Activated naive CD4-positive, alpha-beta T cell treated with anti-CD3 and anti-CD28 coated beads, Interleukin-2, amount 10 ng/mL, durations not matched to agents 7 days and 5 days (primary cell): ENCODE measurements around the gene SHISA8.

Experiments
- CTCF ChIA-PET: fragments of 350-600 bp; sonication (Branson Sonifier 250); formaldehyde crosslinking; loops from one replicate; lab custom pipeline; 2021; ENCODE audit warnings: antibody characterized with exemption; lab: Charles Lee
- DNase-seq: peaks from one replicate; pipeline ENCODE4 v3.0.0-alpha.2; 2020
- H3K27ac Mint-ChIP-seq: one replicate; pipeline ENCODE4 v1.8.0; 2021; ENCODE audit warnings: mild to moderate bottlenecking, moderate library complexity, mixed read lengths
- H3K27me3 Mint-ChIP-seq: one replicate; pipeline ENCODE4 v1.8.0; 2021; ENCODE audit warnings: mild to moderate bottlenecking, mixed read lengths
- H3K36me3 Mint-ChIP-seq: one replicate; pipeline ENCODE4 v1.8.0; 2021; ENCODE audit warnings: mixed read lengths
- H3K4me1 Mint-ChIP-seq: one replicate; pipeline ENCODE4 v1.8.0; 2021; ENCODE audit warnings: mixed read lengths
- H3K4me3 Mint-ChIP-seq: one replicate; pipeline ENCODE4 v1.8.0; 2021; ENCODE audit warnings: mild to moderate bottlenecking, moderate library complexity, mixed read lengths
- H3K9me3 Mint-ChIP-seq: one replicate; pipeline ENCODE4 v1.8.0; 2021; ENCODE audit warnings: mixed read lengths

Gene SHISA8

DNA sequence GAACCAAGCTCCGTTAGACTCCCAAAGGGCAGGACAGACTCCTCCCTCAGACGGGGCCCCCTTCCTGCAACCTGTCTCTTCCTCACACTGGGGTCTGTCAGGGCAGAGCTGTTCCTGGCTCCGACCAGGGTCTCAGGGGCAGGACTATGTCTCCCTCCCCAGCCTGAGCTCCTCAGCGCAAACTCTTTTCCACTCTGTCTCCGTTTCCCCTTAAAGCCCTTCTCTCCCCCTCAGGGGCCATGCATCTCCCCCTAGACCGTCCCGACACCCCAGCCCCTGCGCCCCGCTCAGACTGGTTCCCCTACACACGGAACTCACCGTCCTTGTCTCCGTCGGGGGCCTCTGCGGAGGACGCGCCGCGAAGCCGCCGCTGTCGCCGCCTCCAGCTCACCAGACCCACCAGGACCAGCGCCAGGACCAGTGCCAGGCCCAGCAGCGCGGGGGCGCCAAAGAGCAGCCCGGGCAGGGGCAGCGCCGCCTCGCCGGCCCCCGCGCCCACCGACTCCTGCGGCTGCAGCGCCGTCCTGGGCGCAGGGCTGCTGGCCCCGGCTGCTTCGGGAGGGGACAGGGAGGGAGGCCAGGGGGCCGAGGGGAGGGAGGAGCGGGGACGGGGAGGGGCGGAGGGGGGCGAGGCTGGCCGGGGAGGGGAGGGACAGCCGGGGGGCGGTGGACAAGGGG is 11.0 kb upstream of the SHISA8 start:
- H3K27me3 Mint-ChIP-seq = peaks cover 69% of the 10 kb centered on the region
- H3K4me1 Mint-ChIP-seq = peaks cover 8% of the 10 kb centered on the region
- no peaks in the 10 kb centered on the region for H3K36me3 Mint-ChIP-seq
- peak overlapping the region; percentile 60 for H3K4me3 Mint-ChIP-seq
- CTCF ChIA-PET = interaction anchor here (0.6 to 2.0 kb wide), 11 partner anchors 9 to 518 kb away, joined by 3 to 24 read pairs (median 4); partner anchors contain the start of gene CENPM
- H3K9me3 Mint-ChIP-seq = no peaks in the 10 kb centered on the region
- no peak overlapping the region for H3K27ac Mint-ChIP-seq
- DNase-seq = peak; percentile 85

DNA sequence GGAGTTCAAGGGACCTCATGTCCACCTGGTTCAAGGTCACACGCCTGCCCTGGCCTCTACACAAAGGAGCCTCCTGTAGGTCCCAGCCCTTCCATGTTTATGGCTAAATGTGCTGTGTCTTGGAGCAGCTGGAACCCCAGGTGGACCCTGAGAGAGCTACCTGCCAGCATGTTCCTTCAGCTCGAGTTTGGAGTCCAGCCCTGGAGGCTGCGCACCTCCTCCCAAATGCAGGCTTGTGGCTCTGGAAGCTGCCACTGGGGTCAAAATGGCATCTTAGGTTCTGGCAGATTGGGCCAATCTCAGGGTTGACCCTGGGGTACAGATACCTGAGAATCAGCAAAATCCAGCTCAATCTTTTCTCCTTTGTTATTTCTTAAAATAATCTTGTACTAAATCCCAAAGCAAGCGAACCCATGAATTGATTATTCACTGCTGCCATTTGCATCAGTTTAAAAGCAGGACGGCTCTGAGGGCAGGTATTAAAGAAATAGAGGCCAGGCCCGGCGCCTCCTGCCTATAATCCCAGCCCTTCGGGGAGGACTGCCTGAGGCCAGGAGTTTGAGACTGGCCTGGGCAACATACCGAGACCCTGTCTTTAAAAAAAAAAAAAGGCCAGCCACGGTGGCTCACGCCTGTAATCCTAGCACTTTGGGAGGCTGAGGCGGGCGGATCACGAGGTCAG is 8.9 kb upstream of the SHISA8 start:
- no peak overlapping the region for H3K27ac Mint-ChIP-seq
- no peak overlapping the region for H3K4me3 Mint-ChIP-seq
- H3K27me3 Mint-ChIP-seq = peaks cover 90% of the 10 kb centered on the region
- no peaks in the 10 kb centered on the region for H3K9me3 Mint-ChIP-seq
- no peaks in the 10 kb centered on the region for H3K36me3 Mint-ChIP-seq
- DNase-seq = no peak
- CTCF ChIA-PET = interaction anchor here (1.2 to 1.3 kb wide), 2 partner anchors 17 to 77 kb away, joined by 3 to 7 read pairs; no protein-coding TSS in a partner anchor
- H3K4me1 Mint-ChIP-seq = peaks cover 16% of the 10 kb centered on the region

DNA sequence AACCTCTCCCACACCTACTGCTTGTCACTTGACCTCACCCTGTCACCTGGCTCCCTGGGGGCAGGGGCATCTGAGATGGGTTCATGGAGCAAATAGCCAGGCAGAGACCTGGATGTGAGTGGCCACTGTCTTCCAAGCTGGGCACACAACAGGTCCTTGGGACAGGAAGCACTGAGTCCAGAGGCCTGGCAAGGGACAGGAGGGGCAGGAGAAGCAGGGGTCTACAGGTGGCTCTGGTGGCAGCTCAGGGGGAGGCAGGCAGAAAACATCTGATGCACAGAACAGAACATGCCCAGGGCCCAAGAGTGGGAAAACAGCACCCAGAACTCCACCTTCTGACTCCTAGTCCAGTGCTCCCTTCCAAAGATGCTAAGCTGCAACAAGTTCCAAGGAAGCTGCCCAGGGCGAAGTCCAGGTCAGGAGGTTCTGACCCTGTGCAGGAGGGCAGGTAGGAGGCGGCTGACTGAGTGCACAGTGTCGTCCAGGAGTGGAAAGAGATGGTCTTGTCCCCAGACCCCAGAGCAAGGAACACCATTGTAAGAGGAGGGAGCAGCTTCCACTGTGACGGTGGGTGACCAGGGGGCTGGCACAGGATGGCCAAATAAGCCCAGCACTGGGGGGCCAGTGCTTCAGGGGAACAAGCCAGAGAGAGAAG is 8.2 kb upstream of the SHISA8 start:
- H3K27ac Mint-ChIP-seq = no peak overlapping the region
- CTCF ChIA-PET = interaction anchor here (1.3 kb wide), 1 partner anchor 18 kb away, joined by 7 read pairs; no protein-coding TSS in a partner anchor
- no peak overlapping the region for H3K4me3 Mint-ChIP-seq

DNA sequence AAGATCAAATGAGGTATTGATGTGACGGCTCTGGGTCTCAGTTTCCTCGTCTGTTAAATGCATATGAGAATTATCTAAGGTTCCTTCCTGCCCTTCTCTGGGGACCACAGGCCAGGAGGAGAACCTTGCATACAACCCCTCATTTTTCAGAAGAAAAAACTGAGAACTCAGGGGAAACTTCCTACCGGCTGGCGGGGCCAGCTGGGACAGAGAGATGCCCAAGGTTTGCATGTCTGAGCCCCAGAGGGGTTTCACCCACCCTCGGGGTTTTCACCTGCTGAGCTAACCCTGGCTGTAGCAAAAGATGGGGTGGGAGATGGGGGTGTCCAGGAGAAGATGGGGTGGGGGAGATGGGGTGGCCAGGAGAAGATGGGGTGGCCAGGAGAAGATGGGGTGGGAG is 7.5 kb upstream of the SHISA8 start:
- H3K4me1 Mint-ChIP-seq = peaks cover 21% of the 10 kb centered on the region
- H3K27me3 Mint-ChIP-seq = peaks cover 93% of the 10 kb centered on the region
- H3K9me3 Mint-ChIP-seq = no peaks in the 10 kb centered on the region
- H3K36me3 Mint-ChIP-seq = no peaks in the 10 kb centered on the region
- H3K27ac Mint-ChIP-seq = no peak overlapping the region
- H3K4me3 Mint-ChIP-seq = no peak overlapping the region
- CTCF ChIA-PET = interaction anchor here (1.3 kb wide), 1 partner anchor 18 kb away, joined by 7 read pairs; no protein-coding TSS in a partner anchor
- no peak for DNase-seq

More for the DNA sequence above, 8.2 kb upstream of the SHISA8 start:
- DNase-seq = no peak
- Mint-ChIP-seq H3K4me1 (peaks cover 18% of the 10 kb centered on the region), H3K27me3 (peaks cover 93% of the 10 kb centered on the region), H3K36me3 (no peaks in the 10 kb centered on the region), H3K9me3 (no peaks in the 10 kb centered on the region)

DNA sequence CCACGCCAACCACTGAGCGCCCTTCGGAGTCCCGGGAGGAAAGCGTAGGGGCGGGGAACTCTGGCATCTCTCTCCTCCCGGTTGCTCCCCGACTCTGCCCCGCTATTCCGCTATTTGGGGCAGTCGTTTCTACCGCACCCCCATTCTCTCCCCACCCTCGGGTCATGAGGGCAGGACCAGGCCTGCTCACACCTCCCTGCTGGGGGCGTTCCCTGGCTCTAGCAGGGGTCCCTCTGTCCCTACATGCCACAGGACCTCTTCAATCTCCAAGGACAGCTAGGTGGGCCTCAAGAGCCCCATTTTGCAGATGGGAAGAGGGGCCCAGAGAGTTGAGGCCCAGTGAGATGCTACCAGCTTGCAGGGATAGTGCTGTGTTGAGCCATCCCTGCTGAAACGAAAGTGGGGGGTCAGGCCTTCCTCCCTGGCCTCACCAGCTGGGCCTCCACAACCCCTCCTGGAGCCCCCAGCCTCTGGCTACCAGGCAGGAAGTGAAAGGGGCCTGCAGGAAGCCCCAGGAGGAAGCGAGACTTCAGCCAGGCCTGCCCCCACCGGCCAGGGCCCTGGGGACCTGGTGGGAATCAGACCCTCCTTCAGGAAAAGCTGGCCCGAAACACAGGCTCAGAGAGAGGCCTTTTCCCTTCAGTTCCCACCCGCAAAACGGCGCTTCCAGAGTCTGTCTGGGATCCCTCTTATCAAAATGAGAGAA is 5.5 kb upstream of the SHISA8 start:
- CTCF ChIA-PET = no interaction called here
- Mint-ChIP-seq H3K4me3 (peak overlapping the region; percentile 28), H3K36me3 (no peaks in the 10 kb centered on the region)

DNA sequence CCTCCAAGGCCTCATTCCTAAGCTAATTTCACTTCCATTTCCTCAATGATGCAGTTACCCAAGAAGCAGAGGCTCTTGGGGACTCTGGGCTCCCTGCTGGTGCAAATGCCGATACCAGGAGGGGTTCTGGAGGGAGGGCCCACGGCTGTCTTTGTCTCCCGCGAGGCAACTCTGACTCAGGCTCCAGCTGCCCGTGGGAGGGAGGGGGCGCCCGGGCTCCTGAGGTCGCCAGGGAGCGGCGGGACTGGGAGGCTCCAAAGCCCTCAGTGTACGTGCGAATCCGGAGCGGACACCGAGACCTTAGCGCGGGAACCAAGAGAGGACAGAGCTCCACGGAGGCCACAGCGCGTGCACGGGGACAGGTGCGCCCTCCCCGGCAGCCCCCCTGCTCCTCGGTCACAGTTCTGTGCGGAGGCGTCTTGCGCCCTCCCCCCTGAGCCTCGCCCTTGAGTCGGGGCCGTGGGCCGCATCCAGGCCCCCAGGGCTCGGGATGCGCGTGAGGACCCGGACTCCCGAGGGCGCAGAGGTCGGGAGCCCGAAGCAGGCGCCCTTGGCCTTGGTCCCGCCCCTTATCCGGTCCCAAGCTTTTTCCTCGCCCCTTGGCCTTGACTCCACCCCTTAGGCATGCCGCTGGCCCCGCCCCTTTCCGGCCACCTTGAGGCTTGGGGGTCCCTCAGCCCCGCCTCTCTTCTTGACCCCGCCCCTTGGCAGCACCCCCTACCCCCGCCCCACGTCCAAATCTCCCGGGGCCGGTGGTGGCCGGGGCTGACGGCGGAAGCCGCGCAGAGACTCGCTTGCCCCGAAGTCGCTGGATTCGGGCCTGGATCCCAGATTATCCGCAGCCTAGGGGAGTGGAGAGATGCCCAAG is 4.7 kb upstream of the SHISA8 start:
- Mint-ChIP-seq H3K9me3 (no peaks in the 10 kb centered on the region), H3K36me3 (no peaks in the 10 kb centered on the region), H3K27ac (peak overlapping the region; percentile 58), H3K4me3 (peak overlapping the region; percentile 52), H3K27me3 (peaks cover 95% of the 10 kb centered on the region), H3K4me1 (peaks cover 22% of the 10 kb centered on the region)
- CTCF ChIA-PET = interaction anchor here (1.0 kb wide), 1 partner anchor 222 kb away, joined by 3 read pairs; no protein-coding TSS in a partner anchor
- DNase-seq = peak; percentile 56

More for the DNA sequence above, 5.5 kb upstream of the SHISA8 start:
- Mint-ChIP-seq H3K4me1 (peaks cover 20% of the 10 kb centered on the region), H3K9me3 (no peaks in the 10 kb centered on the region), H3K27me3 (peaks cover 97% of the 10 kb centered on the region), H3K27ac (no peak overlapping the region)
- no peak for DNase-seq

DNA sequence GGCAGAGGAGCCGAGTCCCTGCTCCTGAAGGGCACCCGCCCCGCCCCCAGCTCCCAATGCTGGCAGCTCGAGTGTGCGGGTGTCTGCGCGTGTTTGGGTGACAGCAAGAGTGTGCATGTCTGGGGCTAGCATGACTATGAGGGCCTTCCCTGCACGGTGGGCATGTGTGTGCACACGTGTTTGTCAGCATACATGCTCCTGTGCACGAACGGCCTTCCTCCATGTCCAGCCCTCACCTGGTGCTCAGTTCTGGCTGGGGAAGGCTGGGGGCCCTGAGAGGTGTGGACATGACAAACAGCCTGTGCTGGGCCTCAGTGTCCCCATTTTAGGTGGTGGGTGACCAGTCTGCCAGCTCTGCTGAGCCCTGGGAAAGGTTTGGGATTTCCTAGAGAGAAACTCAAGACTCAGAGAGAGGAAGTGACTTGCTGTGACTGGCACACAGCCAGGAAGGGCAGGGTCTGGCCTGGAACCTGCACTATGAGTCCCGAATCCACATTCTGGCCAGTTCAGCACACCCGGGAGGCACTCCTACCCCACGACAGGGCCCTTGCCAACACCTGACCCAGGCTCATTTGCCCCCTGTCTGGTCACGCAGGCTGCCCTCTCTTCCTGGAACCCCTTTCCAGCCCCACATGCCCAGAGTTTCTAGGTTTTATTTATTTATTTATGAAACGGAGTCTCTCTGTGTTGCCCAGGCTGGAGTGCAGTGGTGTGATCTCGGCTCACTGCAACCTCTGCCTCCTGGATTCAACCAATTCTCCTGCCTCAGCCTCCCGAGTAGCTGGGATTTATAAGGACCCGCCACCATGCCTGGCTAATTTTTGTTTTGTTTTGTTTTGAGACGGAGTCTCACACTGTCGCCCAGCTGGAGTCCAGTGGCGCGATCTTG is 3.3 kb upstream of the SHISA8 start:
- Mint-ChIP-seq H3K4me1 (peaks cover 25% of the 10 kb centered on the region), H3K4me3 (peak overlapping the region; percentile 41), H3K27me3 (peaks cover 93% of the 10 kb centered on the region), H3K27ac (no peak overlapping the region), H3K9me3 (no peaks in the 10 kb centered on the region), H3K36me3 (no peaks in the 10 kb centered on the region)
- no peak for DNase-seq
- CTCF ChIA-PET = interaction anchor here (2.5 to 2.7 kb wide), 2 partner anchors 8 to 22 kb away, joined by 8 to 9 read pairs; partner anchors contain the start of gene TNFRSF13C

DNA sequence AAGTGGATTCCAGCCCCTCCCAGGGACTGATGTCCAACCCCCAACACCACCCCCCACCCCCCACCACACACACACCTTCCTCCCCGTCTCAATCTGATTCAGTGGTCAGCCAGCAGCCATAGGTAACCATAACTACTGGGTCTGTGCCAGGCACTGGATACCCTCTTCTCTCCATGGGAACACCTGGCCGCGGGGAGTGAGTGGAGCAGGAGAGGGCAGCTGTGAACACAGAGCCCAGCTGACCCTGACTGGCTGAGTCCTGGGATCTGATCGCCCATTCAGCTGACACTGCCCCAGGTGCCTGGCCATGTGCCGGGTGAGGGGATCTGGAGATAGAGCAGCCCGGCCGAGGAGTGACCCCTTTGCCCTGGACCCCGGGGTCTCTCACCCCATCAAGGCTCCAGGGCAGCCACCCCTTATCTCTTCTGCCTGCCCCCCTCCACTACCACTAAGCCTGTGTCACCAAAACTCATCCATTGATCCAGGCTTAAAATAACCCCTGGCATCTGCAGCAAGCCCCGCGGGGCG is 2.6 kb upstream of the SHISA8 start:
- peaks cover 26% of the 10 kb centered on the region for H3K4me1 Mint-ChIP-seq
- H3K27me3 Mint-ChIP-seq = peaks cover 93% of the 10 kb centered on the region
- H3K9me3 Mint-ChIP-seq = no peaks in the 10 kb centered on the region
- H3K27ac Mint-ChIP-seq = no peak overlapping the region
- H3K36me3 Mint-ChIP-seq = no peaks in the 10 kb centered on the region
- CTCF ChIA-PET = interaction anchor here (2.5 to 2.7 kb wide), 2 partner anchors 9 to 23 kb away, joined by 8 to 9 read pairs; partner anchors contain the start of gene TNFRSF13C
- DNase-seq = no peak
- no peak overlapping the region for H3K4me3 Mint-ChIP-seq

DNA sequence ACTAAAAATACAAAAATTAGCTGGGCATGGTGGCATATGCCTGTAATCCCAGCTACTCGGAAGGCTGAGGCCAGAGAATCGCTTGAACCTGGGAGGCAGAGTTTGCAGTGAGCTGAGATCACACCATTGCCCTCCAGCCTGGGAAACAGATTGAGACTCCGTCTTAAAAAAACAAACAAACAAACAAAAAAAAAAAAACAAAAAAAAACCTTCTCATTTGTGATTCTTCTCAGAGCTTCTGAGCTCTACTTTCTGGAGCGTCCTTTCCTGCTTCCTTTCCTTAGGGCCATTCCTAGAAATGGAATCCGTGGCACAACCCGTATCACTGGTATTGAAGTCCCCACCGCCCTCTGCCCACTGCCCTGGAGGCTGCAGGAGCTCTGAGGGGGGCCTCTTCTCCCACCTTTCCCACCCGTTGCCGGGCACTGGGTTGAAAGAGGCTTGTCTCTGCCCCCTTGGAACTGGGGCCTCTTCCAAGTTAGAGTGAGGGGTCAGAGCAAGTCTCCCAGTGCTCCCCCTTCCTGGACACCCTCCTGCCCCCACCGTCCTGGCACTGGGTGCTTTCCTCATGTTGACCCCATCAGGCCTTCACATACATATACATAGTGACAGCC is 2.0 kb upstream of the SHISA8 start:
- H3K9me3 Mint-ChIP-seq = no peaks in the 10 kb centered on the region
- CTCF ChIA-PET = interaction anchor here (2.5 to 2.7 kb wide), 2 partner anchors 9 to 24 kb away, joined by 8 to 9 read pairs; partner anchors contain the start of gene TNFRSF13C
- no peaks in the 10 kb centered on the region for H3K36me3 Mint-ChIP-seq
- peaks cover 93% of the 10 kb centered on the region for H3K27me3 Mint-ChIP-seq
- H3K27ac Mint-ChIP-seq = no peak overlapping the region
- no peak for DNase-seq
- H3K4me1 Mint-ChIP-seq = peaks cover 28% of the 10 kb centered on the region
- no peak overlapping the region for H3K4me3 Mint-ChIP-seq

DNA sequence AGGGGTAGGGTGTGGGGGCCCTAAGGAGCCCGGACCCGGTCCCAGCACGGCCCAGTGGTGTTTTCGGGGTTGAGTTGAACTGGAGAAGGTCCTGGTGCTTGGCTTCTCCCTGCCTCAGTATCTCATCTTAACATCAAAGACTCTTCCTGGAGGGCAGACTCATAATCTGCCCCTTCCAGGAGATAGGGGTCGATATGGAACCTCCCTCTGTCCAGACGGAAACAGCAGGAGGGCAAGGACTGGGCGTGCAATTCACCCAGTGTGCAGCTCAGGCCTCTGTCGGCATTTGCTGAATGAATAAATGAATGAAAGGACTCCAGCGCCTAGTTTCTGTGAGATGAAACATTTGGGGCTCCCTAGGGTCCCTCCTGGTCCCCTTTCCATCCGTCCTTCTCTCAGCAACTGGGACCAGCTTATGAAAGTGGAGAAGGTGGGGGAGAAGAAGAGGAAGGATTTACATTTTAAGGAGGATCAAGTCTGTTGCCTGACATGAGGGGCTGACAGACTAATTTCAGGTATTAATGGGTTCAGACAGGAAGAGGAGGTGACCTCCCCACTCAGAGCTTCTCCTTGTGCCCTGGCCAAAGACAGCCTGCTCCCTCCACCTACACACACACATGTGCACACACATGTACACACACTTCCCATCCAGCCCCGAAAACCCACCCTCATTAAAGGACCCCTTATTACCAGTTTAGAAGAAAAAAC is 1.1 kb upstream of the SHISA8 start:
- H3K27me3 Mint-ChIP-seq = peaks cover 94% of the 10 kb centered on the region
- H3K9me3 Mint-ChIP-seq = no peaks in the 10 kb centered on the region
- H3K4me1 Mint-ChIP-seq = peaks cover 32% of the 10 kb centered on the region
- CTCF ChIA-PET = interaction anchor here (2.5 to 2.7 kb wide), 2 partner anchors 10 to 25 kb away, joined by 8 to 9 read pairs; partner anchors contain the start of gene TNFRSF13C
- no peaks in the 10 kb centered on the region for H3K36me3 Mint-ChIP-seq
- H3K4me3 Mint-ChIP-seq = no peak overlapping the region
- no peak overlapping the region for H3K27ac Mint-ChIP-seq
- DNase-seq = no peak

DNA sequence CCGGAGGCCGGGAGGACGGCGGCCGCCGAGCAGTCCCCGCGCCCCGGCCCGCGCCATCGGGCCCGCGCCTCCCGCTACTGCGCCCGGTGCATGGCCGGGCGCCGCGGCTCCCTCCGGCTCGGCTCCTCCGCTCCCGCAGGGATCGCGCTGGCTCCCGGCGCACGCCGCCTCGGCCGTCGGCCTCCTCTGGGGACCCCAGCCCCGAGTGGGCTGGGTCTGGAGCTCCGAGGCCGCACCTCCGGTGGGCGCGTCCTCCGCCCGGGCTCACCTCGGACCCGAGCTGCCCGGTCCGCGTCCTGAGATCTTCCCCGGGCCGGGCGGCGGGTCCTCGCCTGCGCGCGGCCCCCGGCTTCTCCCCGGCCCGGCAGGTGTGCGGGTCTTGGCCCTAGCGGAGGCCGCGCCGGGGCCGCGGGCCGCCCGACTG is 251 bp downstream of the SHISA8 start:
- no peak overlapping the region for H3K4me3 Mint-ChIP-seq
- no peaks in the 10 kb centered on the region for H3K9me3 Mint-ChIP-seq
- CTCF ChIA-PET = no interaction called here
- peaks cover 29% of the 10 kb centered on the region for H3K4me1 Mint-ChIP-seq
- H3K36me3 Mint-ChIP-seq = no peaks in the 10 kb centered on the region
- H3K27ac Mint-ChIP-seq = no peak overlapping the region
- no peak for DNase-seq
- peaks cover 94% of the 10 kb centered on the region for H3K27me3 Mint-ChIP-seq
